ENCODE results near the gene RHOT2.

- TF ChIP-seq USF1 (IDR thresholded peaks at IDR 0.05; ENCODE audit: borderline replicate concordance, extremely low read length, insufficient read depth, low read depth, low read length) (no peak), KDM1A (IDR thresholded peaks at IDR 0.05; ENCODE audit: borderline replicate concordance) (no peak), TCF7 (IDR thresholded peaks at IDR 0.05; ENCODE audit: borderline replicate concordance) (no peak), POLR2A (IDR thresholded peaks at IDR 0.05; ENCODE audit: low read depth, low read length) (no peak; the same call in 1 of the 2 replicates), TAF1 (IDR thresholded peaks at IDR 0.05; ENCODE audit: borderline replicate concordance, low read depth, low read length) (no peak), JUND (IDR thresholded peaks at IDR 0.05; ENCODE audit: low read depth, low read length) (no peak), EZH2 (IDR thresholded peaks at IDR 0.05; ENCODE audit: borderline replicate concordance, control insufficient read depth, low read depth, low read length) (no peak), CBX3 (IDR thresholded peaks at IDR 0.05; ENCODE audit: borderline replicate concordance, low read depth) (no peak), GABPA (IDR thresholded peaks at IDR 0.05; ENCODE audit: low read depth) (no peak), HDAC2 (IDR thresholded peaks at IDR 0.05) (no peak), TCF12 (IDR thresholded peaks at IDR 0.05; ENCODE audit: low read depth, low read length) (no peak)
These were observed 48.3 kb downstream of the RHOT2 start for GRCh38 chr16:716200-716568.

Data from GM12878 (cell line).